Thyroid gland (tissue), 4 donors: ENCODE measurements around the gene KIF12.

Experiments used
- POLR2A ChIP-seq, 2 donors: fragments of 450-650 bp; IDR thresholded peaks; one replicate each; pipeline ENCODE4 v1.6.1; 2017; ENCODE audit warnings: antibody characterized with exemption in 2 of 2, mild to moderate bottlenecking in 2 of 2, moderate library complexity in 1 of 2
- TF ChIP-seq, protein P1 (sequence below), 6 experiments: fragments of 200-600 bp in 3 of 6; fragments of 450-650 bp in 3 of 6; sonication (generic) in 3 of 6; IDR thresholded peaks; one replicate each; pipeline ENCODE4 v1.5.1; 2016 to 2019; ENCODE audit warnings: antibody characterized with exemption in 6 of 6, mild to moderate bottlenecking in 2 of 6, inconsistent platforms in 1 of 6, moderate library complexity in 1 of 6

DNA sequence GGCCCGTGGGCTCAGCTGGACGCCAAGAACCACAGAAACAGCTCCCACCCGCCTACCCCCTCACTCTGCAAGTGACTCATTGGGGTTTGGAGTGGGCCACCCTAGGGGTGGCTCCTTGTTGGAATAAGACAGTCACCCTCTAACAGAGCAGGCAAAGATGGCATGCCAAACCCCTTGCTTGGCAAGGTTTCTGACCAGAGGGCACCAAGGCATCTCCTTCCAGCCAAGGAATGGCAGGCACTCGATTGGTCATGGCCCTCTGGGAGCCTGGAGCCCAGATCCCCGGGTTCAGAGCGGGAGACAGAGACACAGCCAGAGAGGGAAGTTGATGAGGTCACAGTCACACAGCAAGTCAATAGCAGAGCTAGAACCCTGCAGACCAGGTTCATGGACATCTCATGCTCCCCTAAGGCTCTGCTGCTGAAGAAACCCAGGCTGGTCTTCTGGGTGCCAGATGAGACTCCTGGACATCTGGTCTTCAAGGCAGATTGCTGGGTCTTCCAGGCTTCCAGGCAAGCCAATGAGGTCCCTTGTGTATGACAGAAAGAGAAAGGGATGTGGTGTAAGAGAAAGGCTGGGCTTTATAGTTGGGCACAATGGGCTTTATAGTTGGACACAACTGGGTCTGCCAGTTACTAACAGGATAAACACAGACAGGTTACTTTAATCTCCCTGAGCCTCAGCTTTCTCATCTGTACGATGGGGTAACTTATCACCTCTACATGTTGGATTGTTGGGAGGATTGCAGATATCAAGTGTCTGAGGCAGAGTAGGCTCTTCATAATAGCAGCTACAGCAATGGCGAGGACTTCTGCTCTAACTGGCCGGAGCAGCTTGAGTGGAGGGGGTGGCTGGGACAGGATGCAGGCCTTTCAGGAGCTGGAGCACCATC, 23.3 kb upstream of the KIF12 start:
- TF ChIP-seq POLR2A (IDR thresholded peaks at IDR 0.05), result no peak
- TF ChIP-seq, protein P1, sequence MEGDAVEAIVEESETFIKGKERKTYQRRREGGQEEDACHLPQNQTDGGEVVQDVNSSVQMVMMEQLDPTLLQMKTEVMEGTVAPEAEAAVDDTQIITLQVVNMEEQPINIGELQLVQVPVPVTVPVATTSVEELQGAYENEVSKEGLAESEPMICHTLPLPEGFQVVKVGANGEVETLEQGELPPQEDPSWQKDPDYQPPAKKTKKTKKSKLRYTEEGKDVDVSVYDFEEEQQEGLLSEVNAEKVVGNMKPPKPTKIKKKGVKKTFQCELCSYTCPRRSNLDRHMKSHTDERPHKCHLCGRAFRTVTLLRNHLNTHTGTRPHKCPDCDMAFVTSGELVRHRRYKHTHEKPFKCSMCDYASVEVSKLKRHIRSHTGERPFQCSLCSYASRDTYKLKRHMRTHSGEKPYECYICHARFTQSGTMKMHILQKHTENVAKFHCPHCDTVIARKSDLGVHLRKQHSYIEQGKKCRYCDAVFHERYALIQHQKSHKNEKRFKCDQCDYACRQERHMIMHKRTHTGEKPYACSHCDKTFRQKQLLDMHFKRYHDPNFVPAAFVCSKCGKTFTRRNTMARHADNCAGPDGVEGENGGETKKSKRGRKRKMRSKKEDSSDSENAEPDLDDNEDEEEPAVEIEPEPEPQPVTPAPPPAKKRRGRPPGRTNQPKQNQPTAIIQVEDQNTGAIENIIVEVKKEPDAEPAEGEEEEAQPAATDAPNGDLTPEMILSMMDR (IDR thresholded peaks at IDR 0.05), result no peak
